Neuronal stem cell (in vitro differentiated cells): ENCODE results near the gene PRPF6.
A peak's percentile ranks its signal among the peaks of the same experiment; 100 is the strongest.

ENCODE experiments used
- DNase-seq: peaks from one replicate; pipeline ENCODE4 v3.0.0-alpha.2; 2013; ENCODE audit warnings: low spot score
- H2AFZ ChIP-seq: one replicate; pipeline ENCODE4 v1.6.1; 2013; ENCODE audit warnings: mild to moderate bottlenecking, low read length, inconsistent platforms
- H2AK5ac ChIP-seq: 2 replicates; pipeline ENCODE4 v1.6.1; 2013; ENCODE audit warnings: low read depth, mild to moderate bottlenecking, inconsistent platforms, low read length, moderate library complexity, mixed read lengths
- H2BK120ac ChIP-seq: 2 replicates; pipeline ENCODE4 v1.6.1; 2013; ENCODE audit warnings: low read depth, mild to moderate bottlenecking, inconsistent platforms, low read length, moderate library complexity, mixed read lengths
- H2BK12ac ChIP-seq: one replicate; pipeline ENCODE4 v1.6.1; 2013; ENCODE audit warnings: low read length, inconsistent platforms
- H2BK15ac ChIP-seq: 2 replicates; pipeline ENCODE4 v1.6.1; 2013; ENCODE audit warnings: mild to moderate bottlenecking, low read length, inconsistent platforms, mixed read lengths
- H2BK5ac ChIP-seq: one replicate; pipeline ENCODE4 v1.6.1; 2013; ENCODE audit warnings: inconsistent platforms, mild to moderate bottlenecking, low read length, moderate library complexity
- H3K14ac ChIP-seq: one replicate; pipeline ENCODE4 v1.6.1; 2013; ENCODE audit warnings: low read length, inconsistent platforms
- H3K18ac ChIP-seq: 2 replicates; pipeline ENCODE4 v1.6.1; 2013; ENCODE audit warnings: low read length, inconsistent platforms
- H3K23ac ChIP-seq: 2 replicates; pipeline ENCODE4 v1.6.1; 2013; ENCODE audit warnings: low read depth, mild to moderate bottlenecking, mixed read lengths, low read length, inconsistent platforms; ENCODE audit not compliant: poor library complexity
- H3K27ac ChIP-seq: replicated peaks from 3 replicates; pipeline ENCODE4 v1.5.1; 2013; ENCODE audit warnings: low read length, inconsistent platforms
- H3K27me3 ChIP-seq, 3 experiments: 2 replicates each; pipeline ENCODE4 v1.6.1; 2013; ENCODE audit warnings: low read length in 3 of 3, mild to moderate bottlenecking in 2 of 3, inconsistent platforms in 1 of 3, low read depth in 1 of 3, mixed read lengths in 1 of 3, moderate library complexity in 1 of 3; ENCODE audit not compliant: control insufficient read depth in 3 of 3, insufficient read depth in 3 of 3
- H3K36me3 ChIP-seq, 2 donors: replicated peaks in 1 of 2; 2 replicates each; pipeline ENCODE4 v1.6.1; 2013; ENCODE audit warnings: low read length in 2 of 2; ENCODE audit not compliant: control insufficient read depth in 2 of 2, insufficient read depth in 2 of 2
- H3K4ac ChIP-seq: 2 replicates; pipeline ENCODE4 v1.6.1; 2013; ENCODE audit warnings: inconsistent platforms, mild to moderate bottlenecking, low read length, moderate library complexity
- H3K4me1 ChIP-seq, 2 donors: 1 replicate in 1 of 2; 2 replicates in 1 of 2; pipeline ENCODE4 v1.6.1; 2013; ENCODE audit warnings: low read length in 2 of 2, low read depth in 1 of 2; ENCODE audit not compliant: control insufficient read depth in 2 of 2, insufficient read depth in 1 of 2
- H3K4me2 ChIP-seq: one replicate; pipeline ENCODE4 v1.6.1; 2013; ENCODE audit warnings: mild to moderate bottlenecking, low read length, inconsistent platforms; ENCODE audit not compliant: insufficient read depth, poor library complexity, severe bottlenecking
- H3K4me3 ChIP-seq, 2 donors: 2 replicates each; pipeline ENCODE4 v1.5.1; 2013; ENCODE audit warnings: low read length in 2 of 2, mild to moderate bottlenecking in 2 of 2, inconsistent platforms in 1 of 2, moderate library complexity in 1 of 2
- H3K79me1 ChIP-seq: one replicate; pipeline ENCODE4 v1.6.1; 2013; ENCODE audit warnings: low read depth, mild to moderate bottlenecking, inconsistent platforms, low read length, moderate library complexity
- H3K9ac ChIP-seq: one replicate; pipeline ENCODE4 v1.6.1; 2013; ENCODE audit warnings: mild to moderate bottlenecking, low read depth, low read length, inconsistent platforms; ENCODE audit not compliant: poor library complexity
- H3K9me3 ChIP-seq, 2 donors: replicated peaks in 1 of 2; 2 replicates each; pipeline versions ENCODE3 to v1.6.1; 2013; ENCODE audit warnings: low read length in 2 of 2, mild to moderate bottlenecking in 2 of 2, inconsistent platforms in 1 of 2, low read depth in 1 of 2, mixed read lengths in 1 of 2, moderate library complexity in 1 of 2; ENCODE audit not compliant: control insufficient read depth in 2 of 2, insufficient read depth in 1 of 2
- H4K8ac ChIP-seq: one replicate; pipeline ENCODE4 v1.6.1; 2013; ENCODE audit warnings: low read depth, mild to moderate bottlenecking, inconsistent platforms, low read length, moderate library complexity
- H4K91ac ChIP-seq: one replicate; pipeline ENCODE4 v1.6.1; 2013; ENCODE audit warnings: low read length, low read depth, mild to moderate bottlenecking, inconsistent platforms; ENCODE audit not compliant: poor library complexity
- WGBS, 2 donors: extraction: QIAGEN DNeasy Blood & Tissue Kit; methylation state at CpG; one replicate each; pipeline ENCODE4 v1.1.7; 2013; ENCODE audit warnings: missing lambda C conversion rate in 2 of 2, mixed read lengths in 1 of 2; ENCODE audit not compliant: insufficient read length in 2 of 2, insufficient replicate concordance in 1 of 2; ENCODE audit errors: extremely low coverage in 2 of 2; 5-methylcytosine and 5-hydroxymethylcytosine counted together

PRPF6 gene

DNA sequence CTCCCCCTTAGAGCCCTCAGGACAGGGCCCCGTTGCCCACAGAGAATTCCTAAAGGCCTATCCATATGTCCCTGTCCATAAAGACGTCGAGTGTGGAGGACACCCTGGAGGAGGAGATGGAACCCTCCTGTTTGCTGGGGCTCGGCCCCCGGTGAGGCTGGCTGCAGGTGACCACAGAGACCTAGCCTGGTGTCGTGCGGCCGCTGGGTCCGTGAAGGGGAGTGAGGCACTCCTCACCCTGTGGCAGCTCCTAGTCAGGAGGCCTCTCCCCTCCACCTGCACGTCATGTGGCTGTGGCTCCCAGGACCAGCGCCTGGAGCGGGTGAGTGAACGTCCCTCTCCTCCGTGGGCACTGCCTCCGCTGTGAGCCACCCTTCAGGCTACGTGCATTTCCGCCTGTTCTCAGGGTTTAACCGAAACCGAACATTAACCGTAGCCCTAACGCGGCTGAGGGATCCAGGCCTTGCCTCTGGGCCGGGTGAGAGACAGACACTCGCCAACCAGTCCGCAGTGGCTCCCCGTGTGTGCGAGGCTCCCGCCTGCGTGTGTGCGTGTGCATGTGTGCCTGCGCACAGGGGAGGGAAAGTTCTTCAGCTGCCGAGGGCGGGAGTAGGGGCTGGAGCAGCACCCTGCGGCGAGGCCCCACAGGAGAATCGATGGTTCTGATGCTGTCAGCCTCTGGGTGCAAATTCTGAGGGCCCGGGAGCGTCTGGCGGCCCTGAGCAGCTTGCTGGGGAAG, 76.1 kb downstream of the PRPF6 start:
- H3K23ac ChIP-seq = peak overlapping the region; percentile 93
- H3K4me1 ChIP-seq = peaks cover 15 to 34% of the 10 kb centered on the region in 2 donors
- H3K14ac ChIP-seq = peak overlapping the region; percentile 44
- H2BK15ac ChIP-seq = peak overlapping the region; percentile 87
- H3K9me3 ChIP-seq = no peaks in the 10 kb centered on the region
- H4K91ac ChIP-seq = no peak overlapping the region
- H3K4me2 ChIP-seq = no peak overlapping the region
- H2BK5ac ChIP-seq = peak overlapping the region; percentile 78
- peak overlapping the region; percentile 63 for H3K9ac ChIP-seq
- H3K27ac ChIP-seq = no peak overlapping the region
- no CpG with 5 or more reads among the region's 39 CpGs for WGBS, 2 donors
- peak overlapping the region; percentile 97 for H4K8ac ChIP-seq
- H3K18ac ChIP-seq = peak overlapping the region; percentile 91
- H2BK120ac ChIP-seq = peak overlapping the region; percentile 89
- H3K27me3 ChIP-seq = peaks cover 0 to 25% (median 0%) of the 10 kb centered on the region in 3 experiments
- H2BK12ac ChIP-seq = peak overlapping the region; percentile 59
- H3K79me1 ChIP-seq = no peaks in the 10 kb centered on the region
- H2AFZ ChIP-seq = peak overlapping the region; percentile 53
- H3K4me3 ChIP-seq = peak overlapping the region in 1 of 2 donors; percentile 28
- H2AK5ac ChIP-seq = peak overlapping the region; percentile 99
- H3K4ac ChIP-seq = peak overlapping the region; percentile 93
- no peaks in the 10 kb centered on the region for H3K36me3 ChIP-seq
- DNase-seq = no peak

DNA sequence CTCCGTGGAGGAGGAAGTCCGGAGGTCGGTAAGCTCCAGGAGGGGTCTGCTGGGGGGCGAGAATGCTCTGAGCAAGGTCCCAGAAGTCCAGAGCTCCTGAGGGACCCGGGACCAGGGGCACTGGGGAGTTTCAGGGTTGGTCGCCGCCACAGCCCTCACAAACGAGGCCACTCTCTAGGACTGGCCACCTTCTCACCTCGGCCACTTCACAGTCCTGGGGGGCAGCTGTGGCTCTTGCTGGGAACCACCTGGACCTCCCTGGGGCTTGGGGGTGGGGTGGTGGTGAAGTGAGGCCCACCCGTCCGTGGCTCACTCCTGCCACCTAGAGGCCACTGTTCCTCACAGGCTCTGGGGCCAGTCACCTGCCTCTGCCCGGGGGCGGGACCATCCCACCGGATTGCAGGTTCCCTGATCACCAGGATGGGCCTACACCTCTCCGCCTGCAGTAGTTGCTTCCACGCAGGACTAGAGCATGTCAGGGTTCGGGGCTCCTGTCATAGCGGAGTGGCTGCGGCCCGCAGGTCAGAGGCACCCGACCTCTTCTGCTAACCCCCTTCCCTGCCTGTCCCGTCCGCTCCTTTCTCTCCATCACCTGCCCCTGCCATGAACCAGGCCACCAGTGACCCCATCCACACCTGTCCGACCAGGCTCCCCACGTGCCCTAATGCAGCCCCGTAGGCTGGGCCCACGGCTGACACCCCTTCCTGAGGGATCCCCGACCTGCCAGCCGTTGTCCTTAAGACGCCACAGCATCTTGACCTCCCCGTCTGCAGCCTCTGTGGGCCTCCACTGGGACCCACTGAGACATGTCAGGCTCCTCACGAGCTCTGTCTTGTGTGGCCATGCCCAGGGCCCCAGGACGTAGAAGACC, 76.9 kb downstream of the PRPF6 start:
- Histone ChIP-seq H3K14ac (peak overlapping the region; percentile 44), H3K4me3 (no peak overlapping the region), H4K91ac (no peak overlapping the region), H2BK120ac (peak overlapping the region; percentile 42), H3K4me1 (peaks cover 20 to 39% of the 10 kb centered on the region in 2 donors), H2BK15ac (peak overlapping the region; percentile 87), H2BK5ac (peak overlapping the region; percentile 78), H3K23ac (peak overlapping the region; percentile 93), H3K36me3 (no peaks in the 10 kb centered on the region), H3K9me3 (no peaks in the 10 kb centered on the region), H2AK5ac (peak overlapping the region; percentile 99), H2BK12ac (peak overlapping the region; percentile 88), H3K79me1 (no peaks in the 10 kb centered on the region), H3K9ac (peak overlapping the region; percentile 57), H3K4me2 (no peak overlapping the region), H3K4ac (no peak overlapping the region), H3K18ac (peak overlapping the region; percentile 91), H3K27me3 (peaks cover 0 to 17% (median 0%) of the 10 kb centered on the region in 3 experiments), H4K8ac (no peak overlapping the region), H2AFZ (peak overlapping the region; percentile 53), H3K27ac (no peak overlapping the region)
- WGBS, 2 donors = no CpG with 5 or more reads among the region's 33 CpGs
- DNase-seq = no peak

DNA sequence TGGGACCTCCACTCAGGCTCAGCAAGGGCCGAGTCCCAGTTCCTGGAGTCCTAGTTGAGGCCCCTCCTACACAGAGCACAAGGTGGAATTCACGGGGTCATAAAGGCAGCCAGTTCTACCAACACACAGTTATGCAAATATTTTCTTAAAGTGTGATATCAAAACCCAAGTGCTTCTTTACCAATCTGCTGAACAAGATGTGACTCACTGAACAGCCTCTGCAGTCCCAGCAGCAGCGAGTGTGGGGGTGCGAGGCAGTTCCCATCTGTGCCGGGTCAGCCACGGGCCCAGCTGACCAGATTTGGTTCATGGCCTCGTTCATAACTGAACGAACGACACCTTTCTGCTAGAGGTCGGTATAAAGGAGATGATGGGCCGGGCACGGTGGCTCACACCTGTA, 77.6 kb downstream of the PRPF6 start:
- no peak overlapping the region for H3K4me2 ChIP-seq
- H3K9ac ChIP-seq = no peak overlapping the region
- H2BK120ac ChIP-seq = peak overlapping the region; percentile 42
- peak overlapping the region; percentile 79 for H2BK15ac ChIP-seq
- no peaks in the 10 kb centered on the region for H3K9me3 ChIP-seq
- H3K36me3 ChIP-seq = no peaks in the 10 kb centered on the region
- peaks cover 2% of the 10 kb centered on the region for H3K79me1 ChIP-seq
- H3K14ac ChIP-seq = no peak overlapping the region
- no peak for DNase-seq
- H2BK5ac ChIP-seq = peak overlapping the region; percentile 57
- H3K23ac ChIP-seq = no peak overlapping the region
- H4K91ac ChIP-seq = no peak overlapping the region
- H3K18ac ChIP-seq = no peak overlapping the region
- no CpG with 5 or more reads among the region's 12 CpGs for WGBS, 2 donors
- no peak overlapping the region for H2BK12ac ChIP-seq
- H2AK5ac ChIP-seq = peak overlapping the region; percentile 99
- no peak overlapping the region for H3K4me3 ChIP-seq
- H2AFZ ChIP-seq = no peak overlapping the region
- no peak overlapping the region for H3K4ac ChIP-seq
- H3K4me1 ChIP-seq = peaks cover 17 to 38% of the 10 kb centered on the region in 2 donors
- no peak overlapping the region for H4K8ac ChIP-seq
- H3K27ac ChIP-seq = no peak overlapping the region
- H3K27me3 ChIP-seq = peaks cover 0 to 11% (median 0%) of the 10 kb centered on the region in 3 experiments

DNA sequence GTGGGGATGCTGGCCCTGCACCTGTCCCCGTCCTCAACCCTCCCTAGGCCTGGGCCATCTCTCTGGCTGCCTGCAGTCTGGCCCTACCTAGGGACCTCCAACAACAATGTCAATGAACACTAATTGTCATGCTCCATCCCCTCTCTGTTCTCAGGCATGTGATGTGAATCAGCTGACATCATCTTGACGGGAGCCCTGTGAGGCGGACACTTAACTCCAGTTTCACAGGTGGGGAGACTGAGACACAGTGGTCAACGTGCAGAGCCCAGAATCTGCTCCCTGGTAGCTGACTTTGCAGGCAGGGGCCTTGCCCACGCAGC, 81.3 kb downstream of the PRPF6 start:
- Histone ChIP-seq H3K27me3 (peaks cover 0 to 3% (median 0%) of the 10 kb centered on the region in 3 experiments), H3K79me1 (peaks cover 9% of the 10 kb centered on the region), H4K8ac (peak overlapping the region; percentile 86), H2BK5ac (no peak overlapping the region), H3K4me3 (peak overlapping the region; percentile 81 to 96), H3K9ac (peak overlapping the region; percentile 92), H4K91ac (peak overlapping the region; percentile 82), H2BK12ac (no peak overlapping the region), H3K4me2 (peak overlapping the region; percentile 84), H3K4me1 (peaks cover 16 to 25% of the 10 kb centered on the region in 2 donors), H3K14ac (peak overlapping the region; percentile 67), H3K36me3 (no peaks in the 10 kb centered on the region), H3K18ac (peak overlapping the region; percentile 97), H3K23ac (peak overlapping the region; percentile 99), H2BK15ac (no peak overlapping the region), H2AFZ (peak overlapping the region; percentile 96), H3K27ac (no peak overlapping the region), H2BK120ac (no peak overlapping the region), H3K9me3 (no peaks in the 10 kb centered on the region), H2AK5ac (peak overlapping the region; percentile 77), H3K4ac (peak overlapping the region; percentile 78)
- WGBS, 2 donors = no CpG with 5 or more reads among the region's 5 CpGs
- no peak for DNase-seq
